D721Med (cell line): ENCODE results near the gene RASL10A.

ENCODE experiments used
- DNase-seq: peaks from one replicate; pipeline ENCODE4 v3.0.0; 2011; ENCODE audit warnings: low spot score; ENCODE audit not compliant: insufficient read length
- FAIRE-seq: peaks from 2 replicates; lab custom pipeline; 2011; peaks lifted over from hg19 to GRCh38; lab: Jason Lieb, UNC
- TF ChIP-seq, protein P1 (sequence below): IDR thresholded peaks from 2 replicates; pipeline ENCODE4 v1.5.1; 2012; ENCODE audit warnings: mild to moderate bottlenecking, control low read depth; ENCODE audit not compliant: insufficient read depth; ENCODE audit errors: missing control alignments

The RASL10A gene

DNA sequence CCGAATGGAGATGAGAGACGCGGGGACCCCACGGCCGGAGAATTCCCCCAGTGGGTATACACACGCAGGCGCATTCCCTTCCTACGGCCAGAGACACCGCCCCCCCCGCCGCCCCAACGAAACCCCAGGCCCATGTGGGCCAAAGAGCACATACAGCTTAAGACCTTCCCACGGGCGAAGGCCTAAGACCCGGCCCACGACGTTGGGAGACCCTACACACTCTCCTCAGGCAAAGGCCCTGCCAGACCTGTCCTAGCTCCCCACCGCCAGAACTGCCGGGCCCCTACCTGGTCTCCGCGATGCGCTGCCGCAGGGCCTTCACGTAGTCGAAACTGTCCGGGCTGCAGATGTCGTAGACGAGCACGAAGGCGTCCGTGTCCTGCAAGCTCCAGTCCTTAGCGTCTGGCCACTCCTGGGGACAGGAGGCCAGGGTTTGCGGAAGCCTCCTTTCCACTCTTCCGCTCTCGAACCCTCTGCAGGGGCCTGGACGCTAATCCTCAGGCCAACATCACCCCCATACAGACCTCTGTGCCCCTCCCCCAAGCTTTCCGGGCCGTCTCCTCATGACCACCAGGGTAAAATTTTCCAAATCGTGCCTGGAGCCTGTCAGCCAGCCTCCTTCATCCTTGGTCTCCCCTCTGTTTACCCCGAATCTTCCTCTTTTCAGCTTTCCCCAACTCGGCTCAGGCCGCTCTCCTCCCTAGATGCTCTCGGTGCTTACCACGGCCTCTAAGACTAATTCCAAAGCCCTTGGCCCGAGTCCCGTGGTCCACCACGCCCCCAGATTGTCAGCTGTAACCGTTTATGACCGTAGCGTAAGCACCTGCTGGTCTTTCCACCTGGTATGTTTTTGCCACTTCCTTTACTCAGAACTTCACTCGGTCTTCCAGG, 1.7 kb downstream of the RASL10A start:
- FAIRE-seq (no peak), DNase-seq (no peak)
- TF ChIP-seq, protein P1, sequence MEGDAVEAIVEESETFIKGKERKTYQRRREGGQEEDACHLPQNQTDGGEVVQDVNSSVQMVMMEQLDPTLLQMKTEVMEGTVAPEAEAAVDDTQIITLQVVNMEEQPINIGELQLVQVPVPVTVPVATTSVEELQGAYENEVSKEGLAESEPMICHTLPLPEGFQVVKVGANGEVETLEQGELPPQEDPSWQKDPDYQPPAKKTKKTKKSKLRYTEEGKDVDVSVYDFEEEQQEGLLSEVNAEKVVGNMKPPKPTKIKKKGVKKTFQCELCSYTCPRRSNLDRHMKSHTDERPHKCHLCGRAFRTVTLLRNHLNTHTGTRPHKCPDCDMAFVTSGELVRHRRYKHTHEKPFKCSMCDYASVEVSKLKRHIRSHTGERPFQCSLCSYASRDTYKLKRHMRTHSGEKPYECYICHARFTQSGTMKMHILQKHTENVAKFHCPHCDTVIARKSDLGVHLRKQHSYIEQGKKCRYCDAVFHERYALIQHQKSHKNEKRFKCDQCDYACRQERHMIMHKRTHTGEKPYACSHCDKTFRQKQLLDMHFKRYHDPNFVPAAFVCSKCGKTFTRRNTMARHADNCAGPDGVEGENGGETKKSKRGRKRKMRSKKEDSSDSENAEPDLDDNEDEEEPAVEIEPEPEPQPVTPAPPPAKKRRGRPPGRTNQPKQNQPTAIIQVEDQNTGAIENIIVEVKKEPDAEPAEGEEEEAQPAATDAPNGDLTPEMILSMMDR = no peak

DNA sequence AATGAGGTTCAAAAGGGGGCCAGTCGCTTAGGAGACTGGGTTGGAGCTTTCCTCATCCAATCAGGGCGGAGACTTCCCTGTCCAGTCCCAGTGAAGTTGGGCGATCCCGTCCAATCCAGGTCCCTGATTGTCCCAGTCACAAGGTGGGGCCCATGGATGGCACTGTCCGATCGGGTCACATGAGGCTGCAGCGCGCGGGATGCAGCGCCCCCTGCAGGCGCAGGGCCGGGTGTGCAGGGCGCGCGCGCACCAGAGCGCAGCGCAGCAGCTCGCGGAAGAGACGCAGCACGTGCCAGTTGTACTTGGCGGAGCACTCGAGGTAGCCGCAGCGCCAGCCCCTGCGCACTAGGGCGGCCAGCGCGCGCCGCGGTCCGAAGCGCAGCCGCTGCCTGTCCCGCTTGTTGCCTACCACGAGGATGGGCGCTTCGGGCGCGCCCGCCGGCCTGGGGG, 2.3 kb downstream of the RASL10A start:
- FAIRE-seq (no peak), DNase-seq (no peak)
- TF ChIP-seq, protein P1 = no peak

DNA sequence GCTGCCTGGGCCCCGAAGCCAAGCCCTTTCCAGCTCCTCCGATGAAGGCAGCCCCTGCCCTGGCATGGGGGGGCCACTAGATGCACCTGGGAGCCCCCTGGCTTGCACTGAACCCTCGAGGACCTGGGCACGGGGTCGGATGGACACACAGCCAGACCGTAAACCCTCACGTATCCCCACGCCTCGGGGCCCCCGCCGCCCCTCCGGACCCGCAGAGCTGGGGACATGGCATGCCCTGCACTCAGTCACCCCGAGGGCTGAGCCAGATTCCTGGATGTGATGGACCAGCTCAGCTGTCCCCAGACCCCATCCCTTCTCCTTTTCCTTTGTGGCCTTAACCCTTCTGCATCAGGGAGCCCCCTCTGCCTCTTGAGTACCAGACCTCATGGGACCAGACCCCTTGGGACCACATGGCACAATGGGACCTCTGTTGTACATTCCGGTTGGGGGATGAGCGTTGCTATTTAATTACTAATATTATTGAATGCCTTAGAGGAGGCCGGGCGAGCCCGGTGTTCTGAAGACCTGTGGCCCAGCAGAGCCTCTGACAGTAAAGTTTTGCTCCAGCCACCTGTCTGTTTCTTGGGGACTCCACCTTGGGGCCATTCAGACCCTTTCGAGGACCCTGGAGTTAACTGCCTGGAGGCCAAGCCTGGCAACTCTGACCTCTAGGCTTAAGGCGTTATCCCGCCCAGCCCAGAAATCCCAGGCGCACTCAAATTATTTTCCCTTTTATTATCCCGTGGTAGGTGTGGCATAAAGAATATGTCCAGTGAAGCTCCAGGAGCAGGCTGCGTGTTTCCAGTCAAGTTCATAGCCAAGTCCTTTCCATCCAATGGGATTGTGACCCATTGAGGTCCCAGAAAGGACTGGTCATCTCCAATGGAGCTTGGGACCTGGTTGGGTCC, 3.0 kb downstream of the RASL10A start:
- TF ChIP-seq, protein P1 = no peak
- FAIRE-seq = no peak

DNA sequence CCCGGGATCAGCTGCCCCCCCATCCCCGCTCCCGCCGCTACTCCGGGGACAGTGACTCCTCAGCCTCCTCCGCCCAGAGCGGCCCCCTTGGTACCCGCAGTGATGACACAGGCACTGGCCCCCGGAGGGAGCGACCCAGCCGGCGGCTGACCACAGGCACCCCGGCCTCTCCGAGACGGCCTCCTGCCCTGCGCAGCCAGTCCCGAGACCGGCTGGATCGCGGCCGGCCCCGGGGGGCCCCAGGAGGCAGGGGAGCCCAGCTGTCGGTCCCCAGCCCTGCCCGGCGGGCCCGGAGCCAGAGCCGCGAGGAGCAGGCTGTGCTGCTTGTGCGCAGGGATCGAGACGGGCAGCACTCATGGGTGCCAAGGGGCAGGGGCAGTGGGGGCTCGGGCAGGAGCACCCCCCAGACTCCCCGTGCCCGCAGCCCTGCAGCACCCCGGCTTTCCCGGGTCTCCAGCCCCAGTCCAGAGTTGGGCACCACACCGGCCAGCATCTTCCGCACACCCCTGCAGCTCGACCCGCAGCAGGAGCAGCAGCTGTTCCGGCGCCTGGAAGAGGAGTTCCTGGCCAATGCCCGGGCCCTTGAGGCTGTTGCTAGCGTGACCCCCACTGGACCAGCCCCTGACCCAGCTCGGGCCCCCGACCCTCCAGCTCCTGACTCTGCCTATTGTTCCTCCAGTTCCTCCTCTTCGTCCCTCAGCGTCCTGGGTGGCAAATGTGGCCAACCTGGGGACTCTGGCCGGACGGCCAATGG, 3.9 kb downstream of the RASL10A start:
- no peak for FAIRE-seq
- TF ChIP-seq, protein P1 = no peak
- no peak for DNase-seq

More for the DNA sequence above, 3.0 kb downstream of the RASL10A start:
- DNase-seq = no peak

DNA sequence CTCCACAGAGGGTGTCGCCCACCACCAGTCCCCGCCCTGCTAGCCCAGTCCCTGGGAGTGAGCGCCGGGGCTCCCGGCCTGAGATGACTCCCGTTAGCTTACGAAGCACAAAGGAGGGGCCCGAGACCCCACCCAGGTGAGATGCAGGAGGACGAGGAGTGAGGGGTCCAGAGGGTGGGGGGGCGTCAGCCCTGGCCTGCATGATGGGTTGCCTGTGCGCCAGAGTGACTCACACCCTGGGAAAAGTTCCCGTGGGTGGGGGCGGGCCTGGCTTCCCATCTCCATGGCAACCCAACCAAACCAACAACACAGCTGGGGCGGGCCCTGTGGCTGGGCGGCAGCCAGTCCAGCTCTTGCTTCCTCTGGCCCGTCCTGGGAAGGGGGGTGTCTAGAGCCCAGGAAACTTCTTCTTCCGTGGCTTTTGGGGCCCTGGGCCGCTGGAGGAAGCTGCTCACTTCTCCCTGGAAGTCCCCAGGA, 4.6 kb downstream of the RASL10A start:
- no peak for DNase-seq
- TF ChIP-seq, protein P1 = no peak
- FAIRE-seq = no peak

DNA sequence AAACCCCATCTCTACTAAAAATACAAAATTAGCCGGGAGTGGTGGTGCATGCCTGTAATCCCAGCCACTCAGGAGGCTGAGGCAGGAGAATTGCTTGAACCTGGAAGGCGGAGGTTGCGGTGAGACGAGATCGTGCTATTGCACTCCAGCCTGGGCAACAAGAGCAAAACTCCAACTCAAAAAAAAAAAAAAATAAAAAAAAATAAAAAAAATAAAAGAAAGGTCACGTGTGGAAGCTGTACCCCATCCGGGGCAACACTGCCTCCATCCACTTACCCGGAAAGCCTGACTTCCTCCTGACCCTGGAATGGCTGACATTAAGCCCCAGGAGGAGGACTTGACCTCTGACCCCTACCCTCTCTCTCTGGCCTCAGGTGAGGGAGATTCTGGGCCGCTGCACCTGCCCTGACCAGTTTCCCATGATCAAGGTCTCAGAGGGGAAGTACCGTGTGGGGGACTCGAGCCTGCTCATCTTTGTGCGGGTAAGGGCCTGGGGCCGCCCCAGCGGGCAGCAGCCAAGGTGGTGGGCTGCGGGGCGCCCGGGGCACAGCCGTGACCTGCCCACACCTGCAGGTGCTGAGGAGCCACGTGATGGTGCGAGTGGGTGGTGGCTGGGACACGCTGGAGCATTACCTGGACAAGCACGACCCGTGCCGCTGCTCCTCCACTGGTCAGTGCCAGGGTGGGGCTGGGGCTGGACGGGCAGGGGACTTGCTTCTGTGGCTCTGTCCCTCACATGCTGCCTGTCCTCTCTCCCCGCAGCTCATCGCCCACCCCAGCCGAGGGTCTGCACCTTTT, 5.2 kb downstream of the RASL10A start:
- no peak for FAIRE-seq

More for the DNA sequence above, 5.2 kb downstream of the RASL10A start:
- no peak for DNase-seq
- TF ChIP-seq, protein P1 = no peak
